A673 (cell line): ENCODE results near the gene CDH4. TPM values are rescaled to one million over a fixed set of nuclear protein-coding genes. Genes with fewer than 3 reads are reported as not detected.
A peak's percentile ranks its signal among the peaks of the same experiment; 100 is the strongest.

Source experiments
- BruUV-seq: library from RNA; stranded (reverse); fragments of 400-500 nt; replicated peaks from 2 replicates; lab custom pipeline; 2021; lab: Mats Ljungman, UMichigan
- CTCF ChIA-PET: fragments of 300-600 bp; sonication (Branson Sonifier 250); formaldehyde crosslinking; loops from one replicate; lab custom pipeline; 2022; ENCODE audit warnings: antibody characterized with exemption; lab: Charles Lee
- POLR2A ChIA-PET: fragments of 300-600 bp; sonication (Branson Sonifier 250); formaldehyde crosslinking; loops from one replicate; lab custom pipeline; 2022; ENCODE audit warnings: antibody characterized with exemption; ENCODE audit not compliant: low non-redundant PET; lab: Charles Lee
- DNase-seq: peaks from one replicate; pipeline ENCODE4 v3.0.0-alpha.2; 2015; ENCODE audit warnings: low spot score
- H3K27ac ChIP-seq: fragments of 200-600 bp; sonication (generic); 2 replicates; pipeline ENCODE4 v1.5.1; 2016; ENCODE audit warnings: mixed run types, low read depth, mild to moderate bottlenecking, mixed read lengths, antibody characterized with exemption, low read length; ENCODE audit not compliant: poor library complexity, severe bottlenecking
- H3K27me3 ChIP-seq: fragments of 200-600 bp; sonication (generic); replicated peaks from 2 replicates; pipeline ENCODE4 v1.6.1; 2017; ENCODE audit warnings: mixed run types, low read depth, mild to moderate bottlenecking, mixed read lengths, antibody characterized with exemption, low read length; ENCODE audit not compliant: insufficient read depth, poor library complexity
- H3K36me3 ChIP-seq: fragments of 200-600 bp; sonication (generic); 2 replicates; pipeline ENCODE4 v1.6.1; 2016; ENCODE audit warnings: mixed run types, mild to moderate bottlenecking, mixed read lengths, antibody characterized with exemption, low read length; ENCODE audit not compliant: insufficient read depth, poor library complexity, severe bottlenecking
- H3K4me1 ChIP-seq: fragments of 200-600 bp; sonication (generic); 2 replicates; pipeline ENCODE4 v1.6.1; 2017; ENCODE audit warnings: mixed run types, mild to moderate bottlenecking, mixed read lengths, antibody characterized with exemption, low read length; ENCODE audit not compliant: insufficient read depth, poor library complexity, severe bottlenecking
- H3K4me3 ChIP-seq: fragments of 200-600 bp; sonication (generic); 2 replicates; pipeline ENCODE4 v1.5.1; 2016; ENCODE audit warnings: low read depth, mixed run types, mild to moderate bottlenecking, mixed read lengths, low read length; ENCODE audit not compliant: poor library complexity, severe bottlenecking
- H3K9me3 ChIP-seq: fragments of 200-600 bp; sonication (generic); 2 replicates; pipeline ENCODE4 v1.6.1; 2016; ENCODE audit warnings: mixed run types, low read depth, mild to moderate bottlenecking, mixed read lengths, antibody characterized with exemption, low read length; ENCODE audit not compliant: poor library complexity, severe bottlenecking
- EZH2 ChIP-seq: fragments of 200-600 bp; sonication (generic); IDR thresholded peaks from 2 replicates; pipeline ENCODE4 v1.6.1; 2017; ENCODE audit warnings: borderline replicate concordance, low read depth, mild to moderate bottlenecking, mixed read lengths, antibody characterized with exemption, low read length; ENCODE audit not compliant: poor library complexity, severe bottlenecking
- intact Hi-C: fragments of 100-400 bp; cut with micrococcal nuclease; formaldehyde crosslinking; loops from one replicate; pipeline ENCODE4 v1.10.0; 2022; ENCODE audit not compliant: unreplicated experiment
- total RNA-seq: library from RNA; stranded (reverse); gene quantifications from 2 replicates; pipeline ENCODE4 v1.2.3, GENCODE V29; 2021
- TF ChIP-seq, protein P1 (sequence below): fragments of 300-800, 200-600 bp; sonication (generic); conservative IDR thresholded peaks from 2 replicates; pipeline ENCODE4 v1.5.1; 2017; ENCODE audit warnings: low read depth, mild to moderate bottlenecking, antibody characterized with exemption, low read length, moderate library complexity, mixed read lengths

Gene CDH4
- total RNA-seq, 1 experiment from 2014 or later: 8.3 TPM

- TF ChIP-seq, protein P1, sequence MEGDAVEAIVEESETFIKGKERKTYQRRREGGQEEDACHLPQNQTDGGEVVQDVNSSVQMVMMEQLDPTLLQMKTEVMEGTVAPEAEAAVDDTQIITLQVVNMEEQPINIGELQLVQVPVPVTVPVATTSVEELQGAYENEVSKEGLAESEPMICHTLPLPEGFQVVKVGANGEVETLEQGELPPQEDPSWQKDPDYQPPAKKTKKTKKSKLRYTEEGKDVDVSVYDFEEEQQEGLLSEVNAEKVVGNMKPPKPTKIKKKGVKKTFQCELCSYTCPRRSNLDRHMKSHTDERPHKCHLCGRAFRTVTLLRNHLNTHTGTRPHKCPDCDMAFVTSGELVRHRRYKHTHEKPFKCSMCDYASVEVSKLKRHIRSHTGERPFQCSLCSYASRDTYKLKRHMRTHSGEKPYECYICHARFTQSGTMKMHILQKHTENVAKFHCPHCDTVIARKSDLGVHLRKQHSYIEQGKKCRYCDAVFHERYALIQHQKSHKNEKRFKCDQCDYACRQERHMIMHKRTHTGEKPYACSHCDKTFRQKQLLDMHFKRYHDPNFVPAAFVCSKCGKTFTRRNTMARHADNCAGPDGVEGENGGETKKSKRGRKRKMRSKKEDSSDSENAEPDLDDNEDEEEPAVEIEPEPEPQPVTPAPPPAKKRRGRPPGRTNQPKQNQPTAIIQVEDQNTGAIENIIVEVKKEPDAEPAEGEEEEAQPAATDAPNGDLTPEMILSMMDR: no peak
- TF ChIP-seq EZH2: no peak
- H3K9me3 ChIP-seq: no peaks in the 10 kb centered on the region
- CTCF ChIA-PET: no interaction called here
- H3K4me3 ChIP-seq: no peak overlapping the region
- H3K27me3 ChIP-seq: peaks cover 31% of the 10 kb centered on the region
- DNase-seq: no peak
- H3K36me3 ChIP-seq: no peaks in the 10 kb centered on the region
- no TSS peak for BruUV-seq
- intact Hi-C loops: no loop called here
- H3K4me1 ChIP-seq: no peaks in the 10 kb centered on the region
- POLR2A ChIA-PET: no interaction called here
- H3K27ac ChIP-seq: no peak overlapping the region
These were observed 471.6 kb downstream of the CDH4 start for GRCh38 chr20:61723529-61724257.

- no peaks in the 10 kb centered on the region for H3K4me1 ChIP-seq
- no peak for DNase-seq
- intact Hi-C loops: no loop called here
- BruUV-seq: no TSS peak
- peaks cover 25% of the 10 kb centered on the region for H3K27me3 ChIP-seq
- H3K9me3 ChIP-seq: no peaks in the 10 kb centered on the region
- no peak overlapping the region for H3K4me3 ChIP-seq
- H3K27ac ChIP-seq: no peak overlapping the region
- TF ChIP-seq, protein P1: peak; percentile 37
- no peak for TF ChIP-seq EZH2
- ChIA-PET POLR2A (no interaction called here), CTCF (no interaction called here)
- no peaks in the 10 kb centered on the region for H3K36me3 ChIP-seq
These were observed 472.3 kb downstream of the CDH4 start for GRCh38 chr20:61724376-61724775.

GRCh38 chr20:61725145-61725544 is 473.1 kb downstream of the CDH4 start:
- no TSS peak for BruUV-seq
- DNase-seq: no peak

More at GRCh38 chr20:61725145-61725544, 473.1 kb downstream of the CDH4 start:
- intact Hi-C loops: no loop called here
- Histone ChIP-seq H3K4me1 (peaks cover 4% of the 10 kb centered on the region), H3K36me3 (no peaks in the 10 kb centered on the region), H3K27me3 (peaks cover 20% of the 10 kb centered on the region), H3K27ac (no peak overlapping the region), H3K9me3 (no peaks in the 10 kb centered on the region), H3K4me3 (no peak overlapping the region)
- TF ChIP-seq, protein P1: no peak
- TF ChIP-seq EZH2: no peak
- ChIA-PET POLR2A (no interaction called here), CTCF (no interaction called here)
